GM10266 (cell line): ENCODE data around the gene UTS2B.
A peak's percentile ranks its signal among the peaks of the same experiment; 100 is the strongest.

Source experiments
- DNase-seq: peaks from one replicate; pipeline ENCODE4 v3.0.0; 2012; ENCODE audit errors: extremely low spot score
- TF ChIP-seq, protein P1 (sequence below): IDR thresholded peaks from 2 replicates; pipeline ENCODE4 v1.5.1; 2012; ENCODE audit warnings: mild to moderate bottlenecking, low read depth; ENCODE audit not compliant: control insufficient read depth, insufficient read depth; ENCODE audit errors: missing control alignments

The UTS2B gene

DNA sequence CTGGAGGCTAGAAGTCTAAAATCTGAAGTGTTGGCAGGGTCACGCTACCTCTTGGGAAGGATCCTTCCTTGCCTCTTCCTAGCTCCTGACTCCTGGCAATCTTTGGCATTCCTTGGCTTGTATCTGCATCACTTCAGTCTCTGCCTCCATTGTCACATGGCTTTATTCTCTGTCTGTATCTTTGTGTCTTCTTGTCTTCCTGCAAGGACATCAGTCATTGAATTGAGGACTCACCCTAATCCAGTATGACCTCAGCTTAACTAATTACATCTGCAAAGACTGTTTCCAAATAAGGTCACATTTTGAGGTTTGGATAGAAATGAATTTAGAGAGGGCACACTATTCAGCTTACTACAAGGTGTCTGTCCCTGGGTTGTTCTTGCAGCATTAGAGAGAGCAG, 31.1 kb upstream of the UTS2B start:
- TF ChIP-seq, protein P1, sequence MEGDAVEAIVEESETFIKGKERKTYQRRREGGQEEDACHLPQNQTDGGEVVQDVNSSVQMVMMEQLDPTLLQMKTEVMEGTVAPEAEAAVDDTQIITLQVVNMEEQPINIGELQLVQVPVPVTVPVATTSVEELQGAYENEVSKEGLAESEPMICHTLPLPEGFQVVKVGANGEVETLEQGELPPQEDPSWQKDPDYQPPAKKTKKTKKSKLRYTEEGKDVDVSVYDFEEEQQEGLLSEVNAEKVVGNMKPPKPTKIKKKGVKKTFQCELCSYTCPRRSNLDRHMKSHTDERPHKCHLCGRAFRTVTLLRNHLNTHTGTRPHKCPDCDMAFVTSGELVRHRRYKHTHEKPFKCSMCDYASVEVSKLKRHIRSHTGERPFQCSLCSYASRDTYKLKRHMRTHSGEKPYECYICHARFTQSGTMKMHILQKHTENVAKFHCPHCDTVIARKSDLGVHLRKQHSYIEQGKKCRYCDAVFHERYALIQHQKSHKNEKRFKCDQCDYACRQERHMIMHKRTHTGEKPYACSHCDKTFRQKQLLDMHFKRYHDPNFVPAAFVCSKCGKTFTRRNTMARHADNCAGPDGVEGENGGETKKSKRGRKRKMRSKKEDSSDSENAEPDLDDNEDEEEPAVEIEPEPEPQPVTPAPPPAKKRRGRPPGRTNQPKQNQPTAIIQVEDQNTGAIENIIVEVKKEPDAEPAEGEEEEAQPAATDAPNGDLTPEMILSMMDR, result no peak
- DNase-seq, result no peak

DNA sequence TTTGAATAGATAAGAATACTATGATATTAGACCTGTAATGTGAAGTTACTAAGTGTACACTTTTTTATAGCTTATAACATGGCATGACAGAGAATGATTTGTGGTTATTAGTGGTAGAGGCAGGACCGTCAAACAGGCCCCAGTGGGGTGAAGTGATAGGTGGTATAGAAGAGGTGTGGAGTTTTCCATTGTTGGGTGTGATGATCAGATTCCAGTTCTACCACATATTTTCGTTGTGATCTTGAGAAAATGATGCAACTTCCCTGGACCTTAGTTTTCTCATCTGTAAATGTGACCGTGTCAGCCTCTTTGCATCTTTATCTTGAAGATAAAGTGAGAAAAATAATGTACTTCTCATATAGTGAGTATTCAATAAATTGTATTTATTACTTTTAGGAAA, 30.3 kb upstream of the UTS2B start:
- TF ChIP-seq, protein P1, result no peak
- no peak for DNase-seq

DNA sequence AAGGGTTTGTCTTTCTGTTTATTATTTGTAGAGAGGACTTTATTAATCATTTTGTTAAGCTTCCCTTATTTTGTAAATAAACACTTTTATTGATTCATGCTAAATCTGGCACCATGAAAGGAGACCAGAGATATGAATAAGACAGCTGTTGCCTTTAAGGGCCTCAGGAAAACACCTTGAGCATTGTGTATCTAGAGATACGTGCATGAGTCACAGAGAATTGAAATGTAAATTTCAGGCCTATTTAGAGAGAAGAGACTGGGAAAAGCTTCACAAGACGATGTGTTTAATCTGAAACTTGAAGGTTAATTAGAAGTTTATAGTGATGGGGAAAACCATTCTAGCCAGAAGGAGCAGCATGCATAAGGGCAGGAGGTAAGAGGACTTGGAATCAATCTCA, 28.6 kb upstream of the UTS2B start:
- no peak for DNase-seq
- TF ChIP-seq, protein P1, result no peak

DNA sequence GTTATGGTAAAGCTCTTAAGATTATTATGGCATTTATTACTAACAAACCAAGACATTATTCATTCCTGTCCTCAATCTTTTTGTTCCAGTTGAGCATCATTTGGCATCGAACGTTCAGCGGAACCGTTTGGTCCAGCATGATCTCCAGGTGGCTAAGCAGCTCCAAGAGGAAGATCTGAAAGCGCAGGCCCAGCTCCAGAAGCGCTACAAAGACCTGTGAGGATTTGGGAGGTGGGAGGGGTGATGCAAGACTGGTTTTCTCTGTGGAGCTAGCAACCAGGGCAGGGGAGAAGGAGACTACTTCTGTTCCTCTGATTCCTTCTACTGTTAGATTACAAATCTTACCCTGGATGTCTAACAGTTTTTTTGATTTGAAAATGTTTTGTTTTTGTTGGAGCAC, 27.6 kb upstream of the UTS2B start:
- TF ChIP-seq, protein P1, result no peak
- DNase-seq, result no peak

DNA sequence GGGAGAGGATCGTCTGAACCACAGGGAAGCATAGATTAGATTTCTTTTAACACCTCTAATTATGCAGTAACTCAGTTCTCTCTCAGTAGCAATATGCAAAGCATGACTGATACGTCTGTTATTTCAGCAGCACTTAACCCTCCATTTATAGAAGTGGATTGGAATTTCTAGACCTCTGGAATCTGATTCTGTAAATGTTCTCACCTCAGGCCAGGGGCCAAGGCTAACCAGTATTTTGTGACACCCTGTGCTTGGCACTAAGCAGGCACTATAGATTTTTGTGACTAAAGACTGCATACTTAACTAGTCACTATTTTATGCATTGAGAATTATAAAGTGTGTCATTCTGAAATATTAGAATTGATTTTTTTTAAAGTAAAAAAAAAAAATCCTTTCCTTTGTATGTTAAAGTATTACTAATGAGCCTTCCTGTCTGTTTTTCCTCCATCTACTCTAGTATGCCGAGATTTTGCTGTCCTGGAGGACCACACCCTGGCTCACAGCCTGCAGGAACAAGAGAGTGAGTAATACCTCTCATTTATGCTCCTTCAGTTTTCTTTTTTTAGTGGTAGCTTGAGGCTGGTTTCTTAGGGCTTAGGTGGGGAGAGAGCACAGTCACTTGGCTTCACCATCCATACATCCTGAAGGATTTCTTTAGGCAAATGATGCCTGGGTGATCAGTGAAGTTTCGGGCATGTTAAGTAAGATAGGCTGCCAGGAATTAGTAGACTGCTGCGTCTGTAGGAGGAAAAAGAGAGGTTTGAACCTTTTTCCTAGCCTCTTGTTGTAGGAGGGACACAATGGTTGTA, 26.5 kb upstream of the UTS2B start:
- TF ChIP-seq, protein P1, result no peak
- no peak for DNase-seq

DNA sequence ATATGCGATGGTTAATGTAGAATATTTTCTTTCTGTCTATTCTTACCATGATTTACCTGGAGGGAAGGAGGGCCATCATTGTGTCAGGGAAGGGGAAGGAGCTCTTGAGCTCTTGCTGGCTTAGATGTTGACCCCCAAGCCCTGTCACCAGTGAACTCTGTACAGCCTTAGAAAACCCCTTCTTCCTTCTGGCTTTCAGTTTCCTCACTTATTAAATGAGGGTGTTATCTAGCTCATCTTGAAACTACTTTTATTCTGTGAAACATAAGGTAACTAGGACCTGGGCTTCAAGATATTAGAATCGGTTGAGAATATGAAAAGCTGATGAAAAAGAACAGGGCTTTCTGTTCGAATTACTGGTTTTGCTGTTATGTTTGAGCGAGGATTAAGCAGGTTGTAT, 25.1 kb upstream of the UTS2B start:
- DNase-seq, result peak; percentile 48
- TF ChIP-seq, protein P1, result no peak

DNA sequence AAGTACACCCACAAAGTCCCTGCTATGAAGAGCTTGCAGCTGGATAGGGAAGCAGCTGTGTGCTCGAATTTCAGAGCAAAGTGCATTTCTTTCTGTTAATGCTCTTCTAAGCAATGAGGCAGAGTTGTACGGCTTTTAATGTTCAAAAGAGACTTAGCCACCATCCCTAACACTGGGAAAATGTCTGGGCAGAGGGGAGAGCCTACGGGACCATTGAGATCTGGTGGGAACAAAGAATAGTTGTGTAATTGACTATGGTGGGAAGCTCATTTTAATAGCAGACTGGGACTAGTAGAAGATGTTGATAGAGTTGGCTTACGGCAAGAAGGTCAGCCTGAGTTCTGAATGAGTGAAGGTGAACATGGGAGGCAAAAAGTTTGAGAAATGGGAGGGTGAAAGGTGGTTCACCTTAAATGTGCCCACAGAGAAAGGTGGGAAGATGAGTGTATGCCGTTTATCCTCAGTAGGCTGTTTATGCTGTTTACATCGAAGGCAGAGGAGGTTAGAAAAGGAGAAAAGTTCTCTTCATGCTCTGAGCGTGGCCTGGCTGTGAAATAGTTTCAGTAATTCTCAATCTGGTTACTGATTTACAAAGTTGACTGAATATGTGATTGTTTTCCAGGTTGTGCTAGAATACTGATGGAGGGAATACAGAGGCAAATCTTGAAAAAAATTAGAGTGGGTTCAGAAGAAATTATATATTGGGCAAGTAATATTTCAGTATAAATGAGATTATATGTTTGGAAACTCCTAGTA, 22.9 kb upstream of the UTS2B start:
- TF ChIP-seq, protein P1, result no peak
- DNase-seq, result no peak
